ENCODE measurements around the gene ARSJ.
"Not testable (repeated sequence)": the region's sequence is repeated elsewhere in the genome, so short reads cannot be mapped to it uniquely, and the experiment has no call there.

ARSJ gene

GRCh38 chr4:113979148-113979904, at the start of gene ARSJ:
Gene ARSJ (minus strand): TSS chr4:113979647. CDS start chr4:113978834, 813 bp downstream.
- DNase-seq: no peak

DNA sequence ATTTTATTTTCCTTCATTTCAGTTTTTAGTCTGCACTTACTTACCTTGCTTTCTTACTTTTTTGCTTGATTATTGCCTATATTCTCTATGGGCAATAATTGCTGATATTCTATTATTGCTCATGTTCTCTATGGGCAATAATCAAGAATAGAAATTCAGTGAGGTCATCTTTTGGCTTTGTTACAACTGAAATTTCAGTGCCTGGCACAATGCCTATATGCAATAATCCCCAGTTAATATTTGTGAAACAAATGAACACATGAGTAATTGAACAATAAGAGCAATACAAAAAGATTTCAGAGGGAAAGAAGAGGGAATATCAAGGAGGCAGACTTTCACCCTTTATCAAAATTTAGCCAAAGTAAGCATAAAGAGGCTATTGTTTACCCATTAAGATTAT, 48.6 kb upstream of the ARSJ start:
- DNase-seq: no peak

GRCh38 chr4:114027596-114027995, 48.1 kb upstream of the ARSJ start:
- no peak for DNase-seq

GRCh38 chr4:114026447-114026846, 47.0 kb upstream of the ARSJ start:
- no peak for DNase-seq

GRCh38 chr4:114025176-114025777, 45.8 kb upstream of the ARSJ start:
- no peak for DNase-seq

DNA sequence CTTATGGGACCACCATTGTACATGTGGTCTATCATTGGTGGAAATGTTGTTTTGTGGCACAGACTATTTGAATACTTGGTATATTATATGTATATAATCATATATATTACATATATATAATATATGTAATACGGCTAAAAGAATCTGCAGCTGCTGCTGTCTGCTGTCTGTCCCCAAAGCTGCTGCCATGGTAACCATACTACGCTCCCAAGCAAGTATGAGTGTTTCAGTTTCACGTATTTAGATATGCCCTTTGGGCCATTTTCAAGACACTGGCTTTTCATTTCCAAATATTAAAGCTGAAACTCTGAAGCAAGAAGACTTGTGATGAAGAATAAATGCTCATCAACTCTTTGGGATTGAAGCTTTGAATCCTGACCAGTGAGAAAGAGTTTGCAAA, 42.0 kb upstream of the ARSJ start:
- no peak for DNase-seq

- no peak for DNase-seq
Observed at GRCh38 chr4:114019969-114020358, 40.5 kb upstream of the ARSJ start.

DNA sequence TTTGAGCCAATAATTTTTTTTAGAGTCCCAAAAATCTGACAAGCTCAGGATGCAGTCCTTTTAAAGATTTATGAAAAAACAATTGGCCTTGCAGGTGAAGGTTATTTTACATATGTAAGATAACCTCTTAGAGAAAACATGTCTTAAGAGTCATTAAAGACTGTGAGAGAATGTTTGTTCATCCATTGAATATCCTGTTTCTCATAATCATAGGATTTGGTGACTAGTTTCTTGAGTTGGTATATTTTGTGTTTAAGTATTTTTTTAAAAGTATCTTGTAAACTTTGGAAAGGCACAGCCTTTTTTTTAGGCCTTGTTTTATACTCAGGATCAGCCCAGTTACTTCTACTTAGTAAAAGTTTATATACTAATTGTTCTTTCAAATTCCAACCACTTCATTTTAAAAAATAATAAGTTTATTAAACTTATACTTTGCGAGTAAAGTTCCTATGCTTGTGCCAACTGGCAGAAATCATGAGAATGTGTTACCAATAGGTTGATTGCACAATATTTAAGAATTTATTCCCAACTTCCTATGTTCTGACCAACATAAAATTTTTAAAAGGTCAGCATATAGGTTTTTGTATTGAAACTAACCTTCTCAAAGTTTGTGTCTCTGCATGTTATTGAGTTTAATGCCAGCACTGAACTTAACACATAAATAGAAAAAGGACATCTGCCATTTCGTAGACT, 40.0 kb upstream of the ARSJ start:
- DNase-seq: no peak

GRCh38 chr4:114017120-114017917, 37.9 kb upstream of the ARSJ start:
- no peak for DNase-seq

- DNase-seq: no peak
Observed at GRCh38 chr4:114015444-114015899, 36.0 kb upstream of the ARSJ start.

DNA sequence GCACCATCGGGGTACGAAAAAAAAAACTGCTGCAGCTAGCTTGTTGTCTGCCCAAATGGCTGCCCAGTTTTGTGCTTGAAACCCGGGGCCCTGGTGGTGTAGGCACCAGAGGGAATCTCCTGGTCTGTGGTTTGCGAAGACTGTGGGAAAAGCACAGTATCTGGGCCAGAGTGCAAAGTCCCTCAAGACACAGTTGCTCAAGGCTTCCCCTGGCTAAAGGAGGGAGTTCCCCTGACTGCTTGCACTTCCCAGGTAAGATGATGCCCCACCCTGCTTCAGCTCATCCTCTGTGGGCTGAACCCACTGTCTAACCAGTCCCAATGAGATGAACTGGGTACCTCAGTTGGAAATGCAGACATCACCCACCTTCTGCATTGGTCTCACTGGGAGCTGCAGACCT, 33.8 kb upstream of the ARSJ start:
- DNase-seq: not testable (repeated sequence)

GRCh38 chr4:114012749-114013148, 33.3 kb upstream of the ARSJ start:
- DNase-seq: no peak

DNA sequence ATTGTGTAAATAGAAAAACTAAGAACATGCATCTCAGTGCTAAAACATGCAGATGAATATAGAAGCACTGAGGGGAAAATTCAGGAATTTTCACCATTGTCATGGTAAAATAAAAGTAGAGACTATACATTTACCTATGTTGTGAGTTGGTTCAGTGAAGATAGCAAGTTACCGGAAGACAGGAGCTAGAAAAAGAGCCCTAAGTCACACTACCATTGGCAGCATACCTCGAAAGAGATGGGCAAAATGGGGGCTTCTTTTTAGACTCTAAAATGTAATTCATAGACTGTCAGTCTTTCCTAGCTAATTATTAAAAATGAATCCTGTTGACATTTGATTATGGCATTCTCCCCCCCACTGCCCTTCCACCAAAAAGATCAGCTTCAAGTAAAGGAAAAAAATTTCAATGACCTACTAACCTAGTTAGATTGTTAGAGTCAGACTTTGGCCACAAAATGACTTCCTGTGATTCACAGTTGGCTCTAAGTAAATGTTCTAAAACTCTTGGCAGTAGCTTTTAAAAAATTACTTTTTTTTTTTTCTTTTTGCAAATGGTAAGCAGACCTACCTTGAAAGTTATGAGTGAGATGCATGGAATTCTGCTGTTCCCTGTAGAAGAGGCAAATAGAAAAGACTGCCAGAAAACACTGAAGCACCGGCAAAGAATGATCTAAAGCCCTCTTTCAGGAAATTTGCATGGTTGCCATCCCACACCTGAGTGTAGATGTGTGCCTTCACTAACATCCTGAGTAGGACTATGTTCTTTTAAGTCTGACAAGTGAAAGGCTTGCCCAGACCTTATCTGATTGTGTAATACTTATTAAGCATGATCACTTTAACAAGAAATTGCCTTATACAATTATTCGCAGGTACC, 26.4 kb upstream of the ARSJ start:
- no peak for DNase-seq

- DNase-seq: not testable (repeated sequence)
Observed at GRCh38 chr4:114004483-114005226, 25.2 kb upstream of the ARSJ start.

GRCh38 chr4:113998531-113998930, 19.1 kb upstream of the ARSJ start:
- DNase-seq: no peak

DNA sequence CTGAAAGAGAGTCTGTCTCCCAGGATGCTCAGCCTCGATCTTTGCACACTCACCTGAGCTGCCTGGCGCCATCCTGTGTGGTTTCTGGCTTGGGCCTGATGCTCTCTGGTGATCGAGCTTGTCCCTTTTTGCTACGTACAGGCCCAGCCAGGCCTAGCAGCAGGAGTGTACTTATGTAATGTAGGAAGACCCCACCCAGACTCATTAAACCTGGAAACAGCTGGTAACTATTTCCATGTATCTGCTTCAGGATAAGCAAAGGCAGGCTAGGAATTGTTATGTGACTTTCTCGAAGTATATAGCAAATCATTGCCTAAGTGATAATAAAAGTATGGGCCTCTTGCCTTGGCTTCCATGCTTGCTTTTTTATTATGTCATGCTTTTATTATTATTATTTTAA, 18.6 kb upstream of the ARSJ start:
- no peak for DNase-seq

DNA sequence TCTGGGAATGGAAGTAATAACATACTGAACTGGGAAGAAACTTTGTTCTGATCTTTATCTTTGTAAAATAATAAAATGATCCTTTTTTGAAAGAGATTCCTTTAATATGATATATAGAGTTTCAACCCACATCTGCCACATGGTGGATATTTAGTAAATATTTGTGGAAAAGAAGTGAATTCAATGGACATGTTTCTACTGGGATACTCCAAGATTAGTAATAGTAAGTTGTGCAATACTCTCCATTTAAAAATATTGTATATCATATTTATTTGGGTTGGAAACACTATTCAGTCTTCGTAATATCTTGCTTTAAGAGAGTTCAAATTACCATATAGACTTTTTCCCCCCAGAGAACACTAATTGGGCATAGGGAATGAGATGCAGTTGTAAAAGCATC, 17.8 kb upstream of the ARSJ start:
- DNase-seq: no peak

- DNase-seq: no peak
Observed at GRCh38 chr4:113996599-113997177, 17.2 kb upstream of the ARSJ start.

- DNase-seq: no peak
Observed at GRCh38 chr4:113993887-113994286, 14.4 kb upstream of the ARSJ start.

GRCh38 chr4:113990886-113991285, 11.4 kb upstream of the ARSJ start:
- no peak for DNase-seq

- DNase-seq: no peak
Observed at GRCh38 chr4:113987382-113987941, 8.0 kb upstream of the ARSJ start.

Data from NCI-H1048 (cell line).